Stimulated activated CD4-positive, alpha-beta T cell treated with anti-CD3 and anti-CD28 coated beads, TNF-alpha, amount 100 ng/mL, for 4 hours (primary cell): ENCODE data around the gene TEX13A.
"Not testable (repeated sequence)": the region's sequence is repeated elsewhere in the genome, so short reads cannot be mapped to it uniquely, and the experiment has no call there.

Source experiments
- DNase-seq, 3 experiments: peaks; one replicate each; pipeline ENCODE4 v3.0.0-alpha.2; 2020; ENCODE audit warnings: low read depth in 3 of 3

The TEX13A gene, protein sequence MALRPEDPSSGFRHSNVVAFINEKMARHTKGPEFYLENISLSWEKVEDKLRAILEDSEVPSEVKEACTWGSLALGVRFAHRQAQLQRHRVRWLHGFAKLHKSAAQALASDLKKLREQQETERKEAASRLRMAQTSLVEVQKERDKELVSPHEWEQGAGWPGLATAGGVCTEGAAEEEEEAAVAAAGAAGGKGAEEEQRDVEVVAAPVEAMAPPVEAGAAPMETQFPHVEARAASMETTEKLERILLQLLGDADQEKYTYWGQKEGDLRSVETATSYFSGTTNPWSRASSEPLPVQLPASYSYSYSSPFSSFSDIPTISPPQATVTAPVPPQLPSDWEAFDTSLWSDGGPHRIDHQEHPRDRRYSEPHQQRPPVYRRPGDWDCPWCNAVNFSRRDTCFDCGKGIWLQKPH

DNA sequence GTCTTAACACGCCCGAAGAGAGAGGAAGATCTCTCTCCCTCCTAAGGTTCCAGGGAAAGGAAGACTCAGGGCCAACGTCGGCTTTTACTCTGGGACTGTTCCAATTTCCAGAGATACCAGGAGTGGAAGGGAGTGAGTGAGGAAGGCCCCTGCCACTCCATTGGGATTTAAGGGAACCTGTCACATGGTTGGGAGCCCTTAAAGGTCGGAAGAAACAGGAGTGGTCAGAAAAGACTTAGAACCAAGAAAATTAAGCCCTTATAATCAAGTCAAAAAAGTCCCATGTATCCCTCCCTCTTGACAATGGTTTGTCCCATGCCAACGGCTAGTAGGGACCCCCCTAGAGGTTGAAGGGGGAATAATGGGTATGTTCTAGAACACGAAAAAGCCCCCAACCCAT, at the start of gene TEX13A:
TEX13A (minus strand) TSS at position 59 of the 400 bp plus-strand sequence. CDS start 297 bp downstream, outside the sequence.
- no peak for DNase-seq

DNA sequence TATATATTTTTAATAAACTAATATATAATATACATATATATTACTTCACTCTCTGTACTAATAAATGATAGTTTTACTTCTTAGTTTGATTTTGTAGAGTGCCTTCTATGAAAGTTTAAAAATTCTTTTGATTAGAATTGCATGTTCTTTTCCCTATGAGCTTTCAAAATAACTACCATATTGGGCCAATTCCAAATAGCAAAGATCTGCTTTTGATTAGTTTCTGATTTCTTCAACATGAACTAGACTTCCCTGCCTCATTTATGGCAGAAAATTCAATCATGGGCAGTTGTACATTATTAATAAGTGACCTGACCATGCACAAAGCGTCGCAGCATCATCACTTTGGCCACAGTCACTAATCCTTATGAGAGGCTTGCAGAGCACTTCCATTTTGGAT, 48.9 kb upstream of the TEX13A start:
- DNase-seq, result no peak

DNA sequence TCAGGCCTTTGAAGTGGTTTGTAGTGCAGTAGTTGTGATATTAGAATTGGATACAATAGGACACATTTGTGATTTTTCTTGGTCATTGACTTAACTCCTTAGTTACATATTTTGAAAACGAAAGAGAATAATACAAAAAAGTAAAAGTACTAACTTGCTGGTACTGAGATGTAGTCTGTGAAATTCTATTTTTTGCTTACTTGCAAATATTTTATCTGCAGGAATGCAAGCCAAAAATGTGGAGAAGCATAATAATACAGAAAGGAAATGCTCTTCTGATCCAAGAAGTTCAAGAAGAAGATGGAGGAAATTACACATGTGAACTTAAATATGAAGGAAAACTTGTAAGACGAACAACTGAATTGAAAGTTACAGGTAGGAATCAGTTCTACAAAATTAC, 46.7 kb upstream of the TEX13A start:
- DNase-seq, result no peak

DNA sequence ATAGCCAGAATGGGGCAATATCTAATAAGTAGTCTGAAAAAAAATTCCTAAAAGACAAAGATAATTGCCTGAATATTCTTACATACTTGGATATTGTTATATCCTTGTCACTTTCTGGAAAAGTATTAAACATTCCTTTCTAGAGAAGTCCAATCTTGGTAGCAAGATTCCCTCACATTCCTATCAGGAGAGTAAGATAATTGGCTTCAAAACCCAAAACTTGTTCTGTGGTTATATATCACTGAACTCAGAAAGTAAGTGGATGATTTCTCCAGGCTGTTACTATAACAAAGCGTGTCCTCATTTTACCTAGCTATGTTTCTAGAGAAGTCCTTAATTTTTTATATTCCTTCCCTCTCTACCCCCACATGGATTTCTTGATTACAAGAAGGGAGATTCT, 46.0 kb upstream of the TEX13A start:
- DNase-seq, result no peak

DNA sequence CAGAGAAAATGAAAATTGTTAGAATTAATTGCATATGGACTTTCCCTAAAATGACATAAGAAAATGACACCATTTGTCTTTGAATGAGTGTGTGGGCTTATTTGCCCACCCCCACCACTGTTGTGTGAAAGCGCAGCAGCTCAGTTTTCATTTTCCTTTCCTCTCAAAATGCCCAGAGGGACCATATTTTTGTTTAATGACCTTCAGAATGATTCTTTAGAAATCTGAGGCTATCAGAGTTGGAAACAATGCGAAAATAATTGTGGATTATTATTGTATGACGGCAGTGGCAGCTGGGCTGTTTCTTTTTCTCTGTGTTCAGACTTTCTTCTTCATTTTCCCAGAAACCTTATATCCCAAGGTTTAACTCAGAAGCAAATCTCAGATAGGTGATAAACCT, 44.6 kb upstream of the TEX13A start:
- DNase-seq, result no peak

DNA sequence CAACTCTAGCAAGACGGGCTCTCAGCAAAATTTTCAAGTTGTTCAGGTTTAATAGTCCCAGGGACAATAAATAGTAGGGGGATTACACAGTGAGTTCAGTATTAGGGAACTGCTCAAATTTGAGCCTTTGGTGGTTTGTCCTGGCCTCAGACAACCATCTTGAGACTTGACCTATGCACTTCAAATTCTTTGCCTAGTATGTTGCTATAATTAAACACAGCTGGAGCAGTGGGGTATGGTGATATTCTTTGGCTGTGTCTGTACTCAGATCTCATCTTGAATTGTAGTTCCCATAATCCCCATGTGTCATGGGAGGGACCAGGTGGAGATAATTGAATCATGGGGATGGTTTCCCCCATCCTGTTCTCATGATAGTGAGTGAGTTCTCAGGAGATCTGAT, 43.3 kb upstream of the TEX13A start:
- no peak for DNase-seq

DNA sequence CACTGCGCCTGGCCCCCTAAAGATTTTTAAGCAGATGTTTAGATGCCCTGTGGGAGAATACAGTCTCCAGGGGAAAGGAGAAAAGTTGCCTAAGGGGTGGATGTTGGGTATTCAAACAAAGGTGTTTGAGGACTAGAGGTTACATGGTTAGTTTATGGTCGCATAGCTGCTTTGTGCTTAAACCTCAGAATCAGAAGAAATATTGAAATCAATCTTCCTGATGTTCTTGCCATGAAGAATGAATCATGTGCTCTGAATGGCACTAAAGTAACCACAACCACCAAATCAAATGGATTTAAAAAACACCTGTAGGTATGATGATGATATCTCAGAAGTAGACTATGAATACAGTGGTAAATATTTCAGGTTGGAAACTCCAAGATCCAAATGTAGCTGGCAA, 42.7 kb upstream of the TEX13A start:
- no peak for DNase-seq

DNA sequence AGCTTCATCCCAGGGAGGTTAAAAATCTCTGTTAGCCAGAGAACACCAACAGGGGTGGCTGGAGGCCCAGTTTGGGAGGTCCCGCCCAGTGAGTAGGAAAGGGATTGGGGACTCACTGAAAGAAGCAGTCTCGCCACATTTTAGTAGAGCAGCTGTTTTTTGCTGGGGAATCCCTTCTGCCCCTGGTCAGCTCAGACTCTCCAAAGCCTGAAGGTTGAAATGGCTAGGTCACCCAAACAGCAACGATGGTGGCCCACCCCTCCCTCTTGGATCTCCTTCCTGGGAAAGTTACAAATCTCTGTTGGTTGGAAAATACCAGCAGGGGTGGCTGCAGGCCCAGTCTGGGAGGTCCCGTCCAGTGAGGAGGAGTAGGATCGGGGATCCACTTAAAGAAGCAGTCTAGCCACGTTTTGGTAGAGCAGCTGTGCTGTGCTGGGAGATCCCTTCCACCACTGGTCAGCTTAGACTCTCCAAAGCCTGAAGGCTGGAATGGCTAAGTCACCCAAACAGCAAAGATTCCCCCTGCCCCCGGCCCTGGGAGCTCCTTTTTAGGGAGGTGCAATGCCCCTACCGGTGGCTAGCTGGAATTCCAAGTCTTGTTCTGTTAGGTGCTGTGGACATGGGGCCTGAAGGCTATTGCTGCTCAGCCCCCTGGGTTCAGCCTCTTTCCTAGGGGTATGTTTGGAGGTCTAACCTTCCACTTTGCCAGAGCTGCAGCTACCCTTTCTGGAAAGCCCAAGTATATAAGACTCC, 40.0 kb upstream of the TEX13A start:
- no peak for DNase-seq

DNA sequence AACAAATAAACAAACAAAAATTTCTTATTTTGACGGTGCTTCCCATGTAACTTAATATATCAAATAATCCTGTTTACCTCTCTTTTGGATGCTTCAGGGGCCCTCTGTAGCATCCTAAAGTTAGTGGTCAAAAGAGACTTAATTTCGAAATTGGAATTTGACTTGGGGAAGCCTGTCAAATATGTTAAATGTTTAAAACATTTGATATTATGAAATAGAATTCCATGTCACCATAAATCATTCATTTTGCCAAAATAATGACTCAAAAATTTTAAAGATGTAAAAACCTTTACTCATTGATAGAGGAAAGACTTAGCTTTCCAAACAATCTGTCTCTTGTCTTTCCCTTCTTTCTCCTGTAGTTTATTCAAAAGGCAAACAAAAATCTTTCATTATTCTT, 20.6 kb upstream of the TEX13A start:
- no peak for DNase-seq

DNA sequence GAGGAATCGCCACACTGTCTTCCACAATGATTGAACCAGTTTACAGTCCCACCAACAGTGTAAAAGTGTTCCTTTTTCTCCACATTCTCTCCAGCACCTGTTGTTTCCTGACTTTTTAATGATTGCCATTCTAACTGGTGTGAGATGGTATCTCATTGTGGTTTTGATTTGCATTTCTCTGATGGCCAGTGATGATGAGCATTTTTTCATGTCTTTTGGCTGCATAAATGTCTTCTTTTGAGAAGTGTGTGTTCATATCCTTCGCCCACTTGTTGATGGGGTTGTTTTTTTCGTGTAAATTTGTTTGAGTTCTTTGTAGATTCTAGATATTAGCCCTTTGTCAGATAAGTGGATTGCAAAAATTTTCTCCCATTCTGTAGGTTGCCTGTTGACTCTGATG, 16.9 kb upstream of the TEX13A start:
- not testable (repeated sequence) for DNase-seq

DNA sequence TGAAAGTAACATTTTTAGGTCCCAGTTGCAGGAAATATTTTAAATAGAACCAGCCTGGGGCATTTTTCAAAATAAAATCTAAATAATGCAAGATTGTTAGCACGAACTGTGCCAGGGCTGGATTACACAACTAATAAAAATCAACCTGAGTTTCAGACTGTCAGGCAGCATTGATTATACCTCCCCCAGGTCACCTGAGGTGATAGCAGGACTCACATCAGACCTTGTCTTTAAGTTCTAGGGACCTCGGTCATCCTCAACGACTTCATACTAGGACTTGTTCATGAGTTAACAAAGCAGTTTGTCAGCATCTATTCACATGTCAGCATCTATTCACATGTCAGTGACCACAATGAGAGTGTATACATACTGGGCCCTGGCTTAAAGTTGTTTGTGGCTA, 8.7 kb upstream of the TEX13A start:
- no peak for DNase-seq

DNA sequence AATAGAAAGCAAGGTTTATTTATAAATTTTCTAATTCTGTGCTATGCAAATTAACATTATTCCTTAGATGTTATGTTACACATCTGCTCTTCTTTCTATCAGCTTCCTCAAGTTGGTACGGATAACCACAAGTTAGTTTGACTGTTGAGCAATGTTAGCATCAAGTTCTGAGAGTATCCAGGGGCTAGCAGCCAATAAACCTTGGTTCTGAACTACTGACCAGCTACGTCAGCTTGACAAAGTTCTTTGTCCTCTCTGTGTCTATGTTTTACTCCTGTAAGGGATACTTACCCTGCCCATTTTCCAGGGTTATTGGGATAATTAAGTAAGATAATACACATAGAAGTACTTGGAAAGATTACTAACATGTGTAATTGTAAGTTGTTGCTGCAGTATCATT, 8.1 kb upstream of the TEX13A start:
- DNase-seq, result no peak

DNA sequence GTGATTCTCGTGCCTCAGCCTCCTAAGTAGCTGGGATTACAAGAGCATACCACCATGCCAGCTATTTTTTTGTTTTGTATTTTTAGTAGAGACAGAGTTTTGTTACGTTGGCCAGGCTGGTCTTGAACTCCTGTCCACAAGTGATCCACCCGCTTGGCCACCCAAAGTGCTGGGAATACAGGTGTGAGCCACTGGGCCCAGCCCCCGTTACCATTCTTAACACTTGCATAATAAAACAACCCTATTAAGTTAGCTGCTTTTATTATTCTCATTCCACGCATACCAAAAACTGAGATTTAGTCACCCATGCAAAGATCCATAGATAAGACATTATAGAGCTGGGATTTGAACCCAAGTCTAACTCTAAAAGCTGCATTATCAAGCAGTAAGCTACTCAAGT, 6.0 kb upstream of the TEX13A start:
- no peak for DNase-seq

DNA sequence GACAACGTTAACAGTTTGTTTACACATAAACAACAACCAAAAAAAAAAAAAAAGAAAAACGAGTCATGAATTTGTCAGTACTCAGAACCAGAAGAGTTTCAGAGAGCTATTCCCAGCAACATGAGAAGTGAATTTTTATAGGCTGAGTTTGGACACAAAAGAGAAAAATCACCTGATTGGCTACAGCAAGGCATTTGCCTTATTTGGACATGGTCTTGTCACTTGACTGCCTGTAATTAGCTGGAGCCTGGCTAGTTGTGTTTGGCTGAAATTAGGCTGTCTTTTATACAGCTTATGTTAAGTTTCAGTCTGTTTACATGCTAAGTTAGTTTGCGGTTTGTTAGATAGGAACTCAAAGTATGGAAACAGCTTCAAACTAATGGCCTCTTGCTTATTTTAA, 880 bp upstream of the TEX13A start:
- DNase-seq, result no peak

DNA sequence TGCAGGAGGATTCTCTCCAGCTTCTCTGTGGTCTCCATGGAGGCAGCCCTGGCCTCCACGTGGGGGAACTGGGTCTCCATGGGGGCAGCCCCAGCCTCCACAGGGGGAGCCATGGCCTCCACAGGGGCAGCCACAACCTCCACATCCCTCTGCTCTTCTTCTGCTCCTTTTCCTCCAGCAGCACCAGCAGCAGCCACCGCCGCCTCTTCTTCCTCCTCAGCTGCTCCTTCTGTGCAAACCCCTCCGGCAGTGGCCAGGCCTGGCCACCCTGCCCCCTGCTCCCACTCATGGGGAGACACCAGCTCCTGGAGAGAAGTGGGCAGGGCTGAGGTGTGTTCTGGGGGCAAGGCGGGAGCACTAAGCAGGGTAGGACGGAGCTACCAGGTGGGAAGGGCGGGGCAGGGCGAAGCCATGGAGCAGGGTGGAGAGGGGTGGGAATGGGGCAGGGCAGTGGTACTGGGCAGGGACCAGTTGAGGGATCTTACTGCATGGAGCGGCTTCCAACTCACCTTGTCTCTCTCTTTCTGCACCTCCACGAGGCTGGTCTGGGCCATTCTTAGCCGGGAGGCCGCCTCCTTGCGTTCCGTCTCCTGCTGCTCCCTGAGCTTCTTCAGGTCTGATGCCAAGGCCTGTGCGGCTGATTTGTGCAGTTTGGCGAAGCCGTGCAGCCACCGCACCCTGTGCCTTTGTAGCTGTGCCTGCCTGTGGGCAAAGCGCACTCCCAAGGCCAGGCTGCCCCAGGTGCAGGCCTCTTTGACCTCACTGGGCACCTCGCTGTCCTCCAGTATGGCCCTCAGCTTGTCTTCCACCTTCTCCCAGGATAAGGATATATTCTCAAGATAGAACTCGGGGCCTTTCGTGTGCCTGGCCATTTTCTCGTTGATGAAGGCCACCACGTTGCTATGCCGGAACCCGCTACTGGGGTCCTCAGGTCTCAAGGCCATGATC, 766 bp downstream of the TEX13A start:
- no peak for DNase-seq

DNA sequence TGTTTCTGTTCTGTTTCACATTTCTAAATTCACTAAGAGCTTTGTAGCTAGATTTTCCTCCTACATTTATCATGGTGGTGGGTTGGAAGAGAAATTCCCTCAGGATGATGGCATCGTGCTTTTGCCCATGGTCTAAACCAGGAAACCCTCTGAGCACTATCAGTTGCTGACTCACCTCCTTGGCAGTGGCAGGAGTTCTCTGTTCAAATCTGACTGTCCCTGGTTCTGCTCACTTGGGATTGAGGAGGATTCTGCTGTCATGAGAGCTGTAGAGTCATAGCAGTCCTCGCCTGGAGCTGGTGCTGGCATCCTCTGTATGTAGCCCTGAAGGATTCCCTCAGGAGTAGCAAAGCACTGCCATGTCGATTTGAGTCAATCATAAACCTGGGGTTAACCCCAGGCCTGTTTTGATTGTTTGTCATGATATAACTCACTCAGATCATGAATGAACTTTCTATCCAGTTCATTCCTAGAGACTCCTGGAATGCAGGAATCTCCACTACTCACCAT, 9.4 kb downstream of the TEX13A start:
- no peak for DNase-seq

DNA sequence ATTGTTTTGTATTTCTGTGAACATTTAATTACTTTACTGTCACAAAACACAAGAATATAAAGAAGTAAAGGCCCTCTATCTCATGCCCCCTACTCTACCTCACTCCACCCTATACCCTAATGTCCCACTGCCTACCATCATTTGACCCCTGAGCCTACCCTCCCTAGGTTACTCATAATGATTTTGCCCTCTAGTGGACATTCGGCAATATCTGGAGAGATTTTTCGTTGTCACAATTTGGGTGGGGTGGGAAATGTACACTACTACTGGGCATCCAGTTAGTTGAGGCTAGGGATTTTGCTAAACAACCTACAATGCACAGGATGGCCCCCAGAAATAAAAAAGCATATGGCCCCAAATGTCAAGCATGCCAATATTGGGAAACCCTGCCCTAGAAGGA, 10.2 kb downstream of the TEX13A start:
- no peak for DNase-seq

DNA sequence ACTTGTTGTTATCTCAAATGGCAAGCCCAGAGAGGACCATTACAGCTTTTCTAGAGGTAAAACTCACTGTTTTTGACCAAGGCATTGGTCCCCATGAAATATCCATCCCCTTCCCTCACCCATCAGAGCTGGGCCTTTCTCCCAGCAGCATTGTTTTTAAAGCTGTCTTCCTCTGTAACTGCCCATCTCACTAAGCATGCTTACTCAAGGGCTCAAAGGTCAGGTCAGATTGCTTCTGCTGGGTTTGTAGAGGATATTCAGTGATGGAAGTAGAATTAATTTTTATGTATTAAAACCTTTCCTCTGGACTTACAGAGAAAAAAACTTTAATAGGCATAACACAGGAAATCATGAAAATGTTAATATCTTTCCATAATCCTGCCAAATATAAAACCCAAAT, 11.1 kb downstream of the TEX13A start:
- no peak for DNase-seq

DNA sequence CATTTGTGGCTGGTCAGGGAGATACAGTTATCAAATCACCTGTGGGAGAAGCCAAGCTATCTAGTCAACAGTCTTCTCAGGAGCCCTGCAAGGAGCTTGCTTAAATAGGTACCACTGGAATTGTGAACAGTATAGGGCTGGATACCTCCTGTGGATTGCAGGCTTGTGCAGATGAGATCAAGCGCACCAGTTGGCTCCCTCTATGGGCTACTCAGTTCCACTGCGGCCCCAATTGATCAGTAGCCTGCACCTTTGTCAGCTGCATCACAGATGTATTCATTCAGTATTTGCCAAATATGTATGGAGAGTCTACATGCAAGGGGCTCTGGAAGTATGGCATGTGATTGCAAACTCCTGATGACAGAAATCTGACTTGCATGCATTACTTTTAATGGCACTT, 28.6 kb downstream of the TEX13A start:
- DNase-seq, result no peak

DNA sequence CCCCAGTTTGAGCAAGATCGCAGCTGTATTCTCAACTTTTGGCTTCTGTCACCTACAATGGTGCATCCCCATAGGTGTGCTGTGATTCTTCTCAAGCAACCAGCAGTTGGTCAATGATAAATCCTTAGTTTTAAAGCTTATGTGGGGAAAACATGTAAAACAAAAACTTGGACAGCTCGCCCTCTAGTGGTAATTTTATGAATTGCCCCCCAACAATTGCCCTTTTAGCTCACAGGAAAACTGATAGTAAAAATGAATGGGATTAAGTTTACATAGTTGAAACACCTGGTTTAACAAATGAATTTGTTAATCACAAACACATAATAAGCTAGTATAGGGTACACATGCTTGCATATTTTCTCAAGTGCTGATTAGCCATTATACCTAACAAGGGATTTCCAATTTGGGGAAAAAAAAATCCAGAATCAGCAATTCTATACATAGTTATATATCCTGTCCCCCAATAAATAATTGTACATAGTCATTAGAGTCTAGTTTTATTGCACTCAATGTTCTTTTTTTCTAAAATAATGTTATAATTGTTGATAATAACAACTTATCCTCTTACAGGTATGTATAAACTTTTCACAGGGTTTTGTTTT, 30.1 kb downstream of the TEX13A start:
- DNase-seq, result no peak

DNA sequence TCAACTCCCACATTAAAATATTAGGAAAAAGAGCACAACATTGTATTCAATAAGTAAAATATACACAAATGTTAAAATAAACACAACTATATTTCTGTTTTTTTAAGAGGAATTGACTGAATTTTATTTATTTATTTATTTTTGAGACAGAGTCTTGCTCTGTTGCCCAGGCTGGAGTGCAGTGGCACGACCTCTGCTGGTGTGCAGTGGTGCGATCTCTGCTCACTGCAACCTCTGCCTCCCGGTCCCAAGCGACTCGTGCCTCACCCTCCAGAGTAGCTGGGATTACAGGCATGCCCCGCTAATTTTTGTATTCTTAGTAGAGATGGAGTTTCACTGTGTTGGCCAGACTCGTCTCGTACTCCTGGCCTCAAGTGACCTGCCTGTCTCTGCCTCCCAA, 31.4 kb downstream of the TEX13A start:
- DNase-seq, result no peak

DNA sequence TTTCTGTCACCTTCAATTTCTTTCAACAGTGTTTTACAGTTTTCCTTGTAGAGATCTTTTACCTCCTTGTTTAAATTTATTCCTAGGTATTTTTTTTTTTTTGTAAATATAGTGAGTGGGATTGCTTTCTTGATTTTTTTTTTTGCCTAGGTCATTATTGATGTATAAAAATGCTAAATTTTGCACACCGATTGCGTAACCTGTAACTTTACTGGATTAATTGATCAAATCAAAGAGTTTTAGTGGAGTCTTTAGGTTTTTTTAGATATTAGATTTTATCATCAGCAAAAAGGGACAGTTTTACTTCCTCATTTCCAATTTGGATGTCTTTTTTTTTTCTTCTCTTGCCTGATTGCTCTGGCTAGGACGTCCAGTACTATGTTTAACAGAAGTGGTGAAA, 40.9 kb downstream of the TEX13A start:
- no peak for DNase-seq
